D721Med (cell line): ENCODE data around the gene CRYZL1.

Experiments
- DNase-seq: peaks from one replicate; pipeline ENCODE4 v3.0.0; 2011; ENCODE audit warnings: low spot score; ENCODE audit not compliant: insufficient read length
- FAIRE-seq: peaks from 2 replicates; lab custom pipeline; 2011; peaks lifted over from hg19 to GRCh38; lab: Jason Lieb, UNC
- CTCF ChIP-seq: IDR thresholded peaks from 2 replicates; pipeline ENCODE4 v1.5.1; 2012; ENCODE audit warnings: mild to moderate bottlenecking, control low read depth; ENCODE audit not compliant: insufficient read depth; ENCODE audit errors: missing control alignments

CRYZL1 gene

DNA sequence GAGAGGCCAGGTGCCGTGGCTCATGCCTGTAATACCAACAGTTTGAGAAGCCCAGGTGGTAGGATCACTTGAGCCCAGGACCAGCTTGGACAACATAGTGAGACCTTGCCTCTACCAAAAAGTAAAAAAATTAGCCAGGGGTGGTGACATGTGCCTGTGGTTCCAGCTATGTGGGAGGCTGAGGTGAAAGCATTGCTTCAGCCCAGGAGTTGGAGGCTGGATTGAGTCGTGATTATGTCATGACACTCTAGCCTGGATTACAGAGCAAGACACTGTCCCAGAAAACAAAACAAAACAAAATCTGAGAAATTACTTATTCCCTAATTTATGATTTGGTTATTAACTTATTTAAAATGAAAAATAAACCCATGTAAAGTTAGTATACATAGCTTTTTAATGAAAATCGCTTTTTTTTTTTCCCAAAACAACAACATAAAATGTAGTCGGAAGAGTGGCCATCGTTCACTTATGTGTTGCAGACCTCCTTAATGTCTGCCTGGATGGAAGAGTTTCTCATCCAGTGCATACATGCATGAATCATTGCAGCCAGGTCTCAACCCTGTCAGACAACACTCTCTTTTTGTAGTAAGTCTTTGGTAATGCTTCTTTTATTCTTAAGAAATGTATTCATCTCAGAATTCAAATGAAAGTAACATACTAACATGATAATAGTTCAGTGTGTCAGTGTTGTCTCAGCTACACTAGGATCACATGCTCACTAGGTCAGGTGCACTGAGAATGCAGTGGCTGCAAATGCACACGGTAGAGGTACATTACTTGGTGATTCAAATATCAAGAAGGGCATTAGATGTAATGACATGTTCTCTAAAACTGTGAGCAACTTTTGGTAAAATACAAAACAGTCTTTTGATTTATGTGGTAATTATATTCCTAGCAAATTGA lies 28.8 kb upstream of the CRYZL1 start:
- FAIRE-seq (no peak), DNase-seq (no peak)

GRCh38 chr21:33668620-33669019 lies 27.1 kb upstream of the CRYZL1 start:
- TF ChIP-seq CTCF, result no peak
- no peak for DNase-seq
- no peak for FAIRE-seq

More for the DNA sequence above, 28.8 kb upstream of the CRYZL1 start:
- no peak for TF ChIP-seq CTCF

DNA sequence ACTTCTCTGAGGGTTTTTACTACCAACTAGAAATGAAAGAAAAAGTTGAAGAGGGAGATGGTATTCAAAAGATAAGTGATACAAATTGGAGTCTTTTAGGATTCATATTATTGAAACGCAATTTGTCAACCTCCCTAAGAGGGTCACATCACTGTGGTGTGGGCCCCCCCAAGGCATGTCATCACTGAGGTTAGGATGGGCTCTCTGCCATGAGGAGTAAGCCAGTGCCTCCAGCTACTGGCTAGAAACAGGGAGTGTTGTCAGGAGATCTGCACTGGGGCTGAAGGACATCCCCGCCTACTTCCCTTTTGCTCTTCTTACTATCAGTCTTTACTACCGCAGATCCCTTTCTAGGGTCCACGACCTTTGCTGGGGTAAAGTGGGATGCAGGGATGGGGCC lies 26.6 kb upstream of the CRYZL1 start:
- no peak for TF ChIP-seq CTCF
- DNase-seq (no peak), FAIRE-seq (no peak)

GRCh38 chr21:33667636-33668035 lies 26.1 kb upstream of the CRYZL1 start:
- no peak for FAIRE-seq
- TF ChIP-seq CTCF, result no peak
- DNase-seq, result no peak

- DNase-seq, result no peak
- FAIRE-seq, result no peak
- no peak for TF ChIP-seq CTCF
These were observed 24.6 kb upstream of the CRYZL1 start for GRCh38 chr21:33666153-33666552.

GRCh38 chr21:33664135-33664534 lies 22.6 kb upstream of the CRYZL1 start:
- TF ChIP-seq CTCF, result no peak
- FAIRE-seq, result no peak

GRCh38 chr21:33663241-33663640 lies 21.7 kb upstream of the CRYZL1 start:
- FAIRE-seq (no peak), DNase-seq (no peak)
- TF ChIP-seq CTCF, result no peak

More at GRCh38 chr21:33664135-33664534, 22.6 kb upstream of the CRYZL1 start:
- no peak for DNase-seq
